GM23338 (cell line): ENCODE results near the gene PECR. TPM values are rescaled to one million over a fixed set of nuclear protein-coding genes. Genes with fewer than 3 reads are reported as not detected.

ENCODE experiments used
- ATAC-seq: fragments of 200-7000 bp; cut with Tn5 transposase; 3 replicates; pipeline ENCODE4 v1.9.1; 2020
- DNase-seq: peaks from one replicate; pipeline ENCODE4 v3.0.0-alpha.2; 2015; ENCODE audit warnings: low spot score
- H2AFZ ChIP-seq: fragments of 200-600 bp; sonication (generic); 2 replicates; pipeline ENCODE4 v1.8.0; 2016; ENCODE audit warnings: antibody characterized with exemption, mild to moderate bottlenecking, moderate library complexity
- H3F3A ChIP-seq: fragments of 200-600 bp; sonication (generic); replicated peaks from 2 replicates; pipeline ENCODE4 v1.8.0; 2017; ENCODE audit warnings: antibody characterized with exemption, mixed run types, low read depth
- H3K27ac ChIP-seq: fragments of 200-600 bp; sonication (generic); 2 replicates; pipeline ENCODE4 v1.6.1; 2016; ENCODE audit warnings: low read depth
- H3K27me3 ChIP-seq: fragments of 200-600 bp; sonication (generic); 2 replicates; pipeline ENCODE4 v1.8.0; 2016; ENCODE audit warnings: mild to moderate bottlenecking, mixed run types, moderate library complexity; ENCODE audit not compliant: insufficient read depth
- H3K36me3 ChIP-seq: fragments of 200-600 bp; sonication (generic); 2 replicates; pipeline ENCODE4 v1.8.0; 2016; ENCODE audit warnings: mild to moderate bottlenecking; ENCODE audit not compliant: insufficient read depth
- H3K4me1 ChIP-seq: fragments of 200-600 bp; sonication (generic); 2 replicates; pipeline ENCODE4 v1.8.0; 2016; ENCODE audit warnings: mild to moderate bottlenecking, moderate library complexity; ENCODE audit not compliant: insufficient read depth
- H3K4me2 ChIP-seq: fragments of 200-600 bp; sonication (generic); 2 replicates; pipeline ENCODE4 v1.7.1; 2017; ENCODE audit warnings: mixed run types
- H3K4me3 ChIP-seq: fragments of 200-600 bp; sonication (generic); 2 replicates; pipeline ENCODE4 v1.6.1; 2016; ENCODE audit warnings: mixed run types
- H3K79me2 ChIP-seq: fragments of 200-600 bp; sonication (generic); replicated peaks from 2 replicates; pipeline ENCODE4 v1.8.0; 2017; ENCODE audit warnings: mild to moderate bottlenecking; ENCODE audit not compliant: insufficient read depth
- H3K9me2 ChIP-seq: fragments of 200-600 bp; sonication (generic); 2 replicates; pipeline ENCODE4 v1.8.0; 2017; ENCODE audit not compliant: insufficient read depth
- H4K20me1 ChIP-seq: fragments of 200-600 bp; sonication (generic); replicated peaks from 2 replicates; pipeline ENCODE4 v1.8.0; 2017; ENCODE audit warnings: mild to moderate bottlenecking; ENCODE audit not compliant: insufficient read depth
- H3K27ac Mint-ChIP-seq: 2 replicates; pipeline ENCODE4 v1.8.0; 2020; ENCODE audit warnings: inconsistent platforms, mild to moderate bottlenecking, moderate library complexity, mixed read lengths
- H3K27me3 Mint-ChIP-seq: 3 replicates; pipeline ENCODE4 v1.8.0; 2022; ENCODE audit warnings: low read depth, mild to moderate bottlenecking, moderate library complexity, mixed read lengths, inconsistent platforms; ENCODE audit not compliant: insufficient read depth, poor library complexity
- H3K36me3 Mint-ChIP-seq: 3 replicates; pipeline ENCODE4 v1.8.0; 2021; ENCODE audit warnings: low read depth, mild to moderate bottlenecking, inconsistent platforms, moderate library complexity, mixed read lengths
- H3K4me1 Mint-ChIP-seq: 3 replicates; pipeline ENCODE4 v1.8.0; 2020; ENCODE audit warnings: mild to moderate bottlenecking, inconsistent platforms, mixed read lengths
- H3K4me3 Mint-ChIP-seq: 3 replicates; pipeline ENCODE4 v1.8.0; 2021; ENCODE audit warnings: moderate library complexity, mild to moderate bottlenecking, inconsistent platforms, mixed read lengths
- H3K9me3 Mint-ChIP-seq: 3 replicates; pipeline ENCODE4 v1.8.0; 2020; ENCODE audit warnings: moderate library complexity, mild to moderate bottlenecking, inconsistent platforms, mixed read lengths
- CREB1 ChIP-seq: fragments of 250-450 bp; sonication (Bioruptor Pico); IDR thresholded peaks from 2 replicates; pipeline ENCODE4 v1.5.0; 2020; ENCODE audit warnings: low read depth, mild to moderate bottlenecking, moderate library complexity
- CTCF ChIP-seq, 2 experiments: fragments of 200-600 bp in 1 of 2; sonication (generic) in 1 of 2; conservative IDR thresholded peaks; 2 replicates each; pipeline versions ENCODE4 v1.5.1 to v1.6.1; 2016 to 2017; ENCODE audit warnings: antibody characterized with exemption in 2 of 2, low read depth in 2 of 2, mild to moderate bottlenecking in 2 of 2, moderate library complexity in 1 of 2
- ETS1 ChIP-seq: IDR thresholded peaks from 2 replicates; pipeline ENCODE4 v1.6.1; 2016; ENCODE audit warnings: antibody characterized with exemption
- EZH2 ChIP-seq: fragments of 200-600 bp; sonication (generic); IDR thresholded peaks from one replicate; pipeline ENCODE4 v1.8.0; 2017; ENCODE audit warnings: antibody characterized with exemption, mild to moderate bottlenecking, low read depth; ENCODE audit not compliant: unreplicated experiment
- JUNB ChIP-seq: IDR thresholded peaks from one replicate; pipeline ENCODE4 v1.6.1; 2016; ENCODE audit warnings: antibody characterized with exemption; ENCODE audit not compliant: unreplicated experiment
- NANOG ChIP-seq: IDR thresholded peaks from 2 replicates; pipeline ENCODE4 v1.6.1; 2016; ENCODE audit warnings: antibody characterized with exemption, borderline replicate concordance
- POLR2AphosphoS5 ChIP-seq: IDR thresholded peaks from 2 replicates; pipeline ENCODE4 v1.6.1; 2016; ENCODE audit warnings: antibody characterized with exemption, low read depth
- REST ChIP-seq: IDR thresholded peaks from one replicate; pipeline ENCODE4 v1.6.1; 2018; ENCODE audit warnings: antibody characterized with exemption; ENCODE audit not compliant: unreplicated experiment
- STAT1 ChIP-seq: IDR thresholded peaks from one replicate; pipeline ENCODE4 v1.6.1; 2016; ENCODE audit warnings: antibody characterized with exemption; ENCODE audit not compliant: unreplicated experiment
- ZNF114 ChIP-seq: fragments of 250-450 bp; sonication (Bioruptor Pico); IDR thresholded peaks from 2 replicates; pipeline ENCODE4 v1.5.0; 2020; ENCODE audit warnings: mild to moderate bottlenecking, moderate library complexity
- ZNF331 ChIP-seq: fragments of 250-450 bp; sonication (Bioruptor Pico); IDR thresholded peaks from 2 replicates; pipeline ENCODE4 v1.5.0; 2020; ENCODE audit warnings: low read depth, mild to moderate bottlenecking, moderate library complexity
- polyA plus RNA-seq: library from polyadenylated mRNA; unstranded; fragments of >200 nt; fragmentation: Nextera tagmentation; extraction: Ambion mirVana; gene quantifications from 2 replicates; pipeline ENCODE4 v1.2.1, GENCODE V29; 2016
- total RNA-seq: library from RNA; depleted of rRNA; stranded (reverse); fragments of >200 nt; shearing (Covaris generic); gene quantifications from 2 replicates; pipeline ENCODE4 v1.2.3, GENCODE V29; 2014

Gene PECR
- total and polyA plus RNA-seq, 2 experiments from 2014 or later, result 12.1 to 15.5 TPM

- DNase-seq (peak; percentile 19), ATAC-seq (no peak; the same call in 2 of the 3 replicates)
- Mint-ChIP-seq H3K4me1 (peaks cover 8% of the 10 kb centered on the region), H3K36me3 (peaks cover 4% of the 10 kb centered on the region; the same call in 1 of the 3 replicates), H3K27me3 (no peaks in the 10 kb centered on the region), H3K9me3 (no peaks in the 10 kb centered on the region), H3K27ac (no peak overlapping the region; the same call in 1 of the 2 replicates), H3K4me3 (no peak overlapping the region)
- H2AFZ ChIP-seq, result no peak overlapping the region
- H3K4me1 ChIP-seq, result no peaks in the 10 kb centered on the region
- no peaks in the 10 kb centered on the region for H3K9me2 ChIP-seq
- no peaks in the 10 kb centered on the region; the same call in 1 of the 2 replicates for H3K79me2 ChIP-seq
- no peaks in the 10 kb centered on the region for H3K36me3 ChIP-seq
- H3K4me3 ChIP-seq, result no peak overlapping the region
- no peak overlapping the region for H3K27ac ChIP-seq
- no peak overlapping the region for H3K4me2 ChIP-seq
- no peaks in the 10 kb centered on the region for H3K27me3 ChIP-seq
- H3F3A ChIP-seq, result no peaks in the 10 kb centered on the region
- no peak for TF ChIP-seq EZH2
- TF ChIP-seq ZNF331 (CRISPR knock-in tag), result no peak
- TF ChIP-seq CTCF (conservative IDR thresholded peaks at IDR 0.05; ENCODE audit: low read depth in 2 of 2), result no peak
- TF ChIP-seq STAT1, result no peak
- TF ChIP-seq NANOG, result no peak
- no peak for TF ChIP-seq ZNF114 (CRISPR knock-in tag)
- no peak for TF ChIP-seq JUNB
- no peaks in the 10 kb centered on the region; the same call in 1 of the 2 replicates for H4K20me1 ChIP-seq
These were observed 15.4 kb downstream of the PECR start for GRCh38 chr2:216066230-216066629.

- Histone ChIP-seq H3K27ac (no peak overlapping the region), H3K4me3 (no peak overlapping the region), H3K4me1 (no peaks in the 10 kb centered on the region), H3K4me2 (no peak overlapping the region), H2AFZ (no peak overlapping the region), H3F3A (no peaks in the 10 kb centered on the region), H3K27me3 (no peaks in the 10 kb centered on the region), H3K79me2 (no peaks in the 10 kb centered on the region), H3K36me3 (no peaks in the 10 kb centered on the region), H4K20me1 (no peaks in the 10 kb centered on the region; the same call in 1 of the 2 replicates), H3K9me2 (no peaks in the 10 kb centered on the region)
- Mint-ChIP-seq H3K4me1 (peaks cover 8% of the 10 kb centered on the region), H3K4me3 (no peak overlapping the region), H3K36me3 (peaks cover 6% of the 10 kb centered on the region; the same call in 2 of the 3 replicates), H3K27me3 (no peaks in the 10 kb centered on the region), H3K27ac (no peak overlapping the region), H3K9me3 (no peaks in the 10 kb centered on the region)
- DNase-seq (no peak), ATAC-seq (no peak)
- no peak for TF ChIP-seq REST
- TF ChIP-seq EZH2, result no peak
- TF ChIP-seq ETS1, result no peak
- no peak for TF ChIP-seq JUNB
- no peak for TF ChIP-seq POLR2AphosphoS5
- no peak for TF ChIP-seq STAT1
- TF ChIP-seq CREB1, result no peak
These were observed 16.9 kb downstream of the PECR start for GRCh38 chr2:216064665-216065064.
